GM12874 (cell line): ENCODE data around the gene DNAH14.

Experiments used
- CTCF ChIP-seq: IDR thresholded peaks from 2 replicates; pipeline ENCODE4 v1.5.1; 2011; ENCODE audit warnings: low read depth, mild to moderate bottlenecking, control low read depth, low read length, moderate library complexity; ENCODE audit not compliant: insufficient read depth

Gene DNAH14

GRCh38 chr1:225350872-225351271, 421.4 kb downstream of the DNAH14 start:
- no peak for TF ChIP-seq CTCF

GRCh38 chr1:225354906-225355305, 425.4 kb downstream of the DNAH14 start:
- TF ChIP-seq CTCF = no peak

GRCh38 chr1:225355863-225356262, 426.4 kb downstream of the DNAH14 start:
- TF ChIP-seq CTCF = no peak

GRCh38 chr1:225360119-225360518, 430.6 kb downstream of the DNAH14 start:
- TF ChIP-seq CTCF = no peak

GRCh38 chr1:225361176-225361575, 431.7 kb downstream of the DNAH14 start:
- TF ChIP-seq CTCF = no peak

GRCh38 chr1:225362805-225363204, 433.3 kb downstream of the DNAH14 start:
- no peak for TF ChIP-seq CTCF

- no peak for TF ChIP-seq CTCF
These were observed 435.0 kb downstream of the DNAH14 start for GRCh38 chr1:225364439-225364838.

GRCh38 chr1:225366018-225366417, 436.5 kb downstream of the DNAH14 start:
- no peak for TF ChIP-seq CTCF
